Right lung (tissue), 10 donors: ENCODE measurements around the gene ACER2. TPM values are rescaled to one million over a fixed set of nuclear protein-coding genes. Genes with fewer than 3 reads are reported as not detected.
"Not testable (repeated sequence)": the region's sequence is repeated elsewhere in the genome, so short reads cannot be mapped to it uniquely, and the experiment has no call there.

ENCODE experiments used
- DNase-seq, 2 donors: peaks; one replicate each; pipeline ENCODE4 v3.0.0-alpha.2; 2013
- long read RNA-seq, 8 donors: transcript quantifications; one replicate each; lab custom pipeline, GENCODE V29; 2026
- polyA plus RNA-seq, 5 donors: library from polyadenylated mRNA; unstranded; fragments of 120-200 nt; gene quantifications; one replicate each; pipeline versions ENCODE4 v1.2.1 to v1.2.3, GENCODE V29; 2013; ENCODE audit warnings: inconsistent platforms in 1 of 5, low replicate concordance in 1 of 5; ENCODE audit not compliant: insufficient read length in 5 of 5, insufficient read depth in 1 of 5

ACER2 gene
- polyA plus RNA-seq: 1 to 10 TPM; 1.9 to 3.6 (median 3.2) TPM
- long read RNA-seq, donor 1, partial matches to known transcripts: 0 of 1 reads
- long read RNA-seq, donor 1, other reads (novel, unspliced or antisense): 0 of 1 reads
- long read RNA-seq, donor 2: 0 reads
- long read RNA-seq, donor 3: 0 reads
- long read RNA-seq, donor 4: 0 reads
- long read RNA-seq, donor 5: 0 reads
- long read RNA-seq, donor 6: 0 reads
- long read RNA-seq, donor 7, partial matches to known transcripts: 0 of 1 reads
- long read RNA-seq, donor 7, other reads (novel, unspliced or antisense): 0 of 1 reads
- long read RNA-seq, donor 8: 0 reads

- peak; percentile 91 to 92 for DNase-seq
These were observed at the start of gene ACER2 for GRCh38 chr9:19408693-19409400. ACER2 (plus strand) TSS chr9:19409009; CDS start chr9:19409085, 76 bp downstream.

- no peak for DNase-seq
These were observed 39.7 kb upstream of the ACER2 start for GRCh38 chr9:19369107-19369506.

- DNase-seq: no peak
These were observed 36.9 kb upstream of the ACER2 start for GRCh38 chr9:19371942-19372341.

GRCh38 chr9:19372567-19372966 lies 36.2 kb upstream of the ACER2 start:
- no peak for DNase-seq

GRCh38 chr9:19373527-19373926 lies 35.3 kb upstream of the ACER2 start:
- DNase-seq: no peak

DNA sequence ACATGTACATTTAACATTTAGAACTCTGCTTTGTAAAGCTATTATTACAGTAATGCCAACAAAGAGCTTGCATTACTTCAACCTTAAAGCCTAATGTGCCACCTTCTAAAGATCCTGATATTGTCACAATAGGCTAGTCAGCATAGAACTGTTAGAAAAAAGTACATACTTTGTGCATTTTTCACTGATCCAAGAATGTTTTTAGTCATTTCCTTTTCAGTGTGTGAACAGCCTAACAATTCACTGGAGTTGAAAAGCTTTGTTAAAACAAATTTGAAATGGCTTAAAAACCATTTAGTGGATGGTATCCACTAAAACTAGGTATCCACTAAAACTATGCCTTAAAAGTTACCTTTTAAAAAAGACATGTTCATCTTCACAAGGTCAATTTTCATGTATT lies 33.3 kb upstream of the ACER2 start:
- DNase-seq: no peak

GRCh38 chr9:19376931-19377330 lies 31.9 kb upstream of the ACER2 start:
- DNase-seq: no peak

- DNase-seq: no peak
These were observed 30.6 kb upstream of the ACER2 start for GRCh38 chr9:19378164-19378563.

DNA sequence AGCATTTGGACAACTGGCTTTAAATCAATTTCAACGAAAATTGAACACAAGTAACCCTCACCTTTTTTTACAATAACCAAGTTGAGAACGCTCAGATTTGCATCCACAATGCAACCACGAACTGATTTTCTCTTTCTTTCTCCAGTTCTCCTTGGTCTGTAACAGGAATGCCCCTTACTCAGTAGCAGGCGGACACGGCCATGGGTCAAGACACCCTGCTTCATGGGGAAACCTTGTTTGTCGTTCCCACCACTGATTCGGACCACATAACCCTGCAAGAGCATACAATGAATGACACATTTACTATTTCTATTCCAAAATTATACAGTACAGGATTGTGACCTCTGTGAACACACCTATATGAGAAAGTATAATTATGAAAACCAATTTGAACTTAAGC lies 30.2 kb upstream of the ACER2 start:
- no peak for DNase-seq

DNA sequence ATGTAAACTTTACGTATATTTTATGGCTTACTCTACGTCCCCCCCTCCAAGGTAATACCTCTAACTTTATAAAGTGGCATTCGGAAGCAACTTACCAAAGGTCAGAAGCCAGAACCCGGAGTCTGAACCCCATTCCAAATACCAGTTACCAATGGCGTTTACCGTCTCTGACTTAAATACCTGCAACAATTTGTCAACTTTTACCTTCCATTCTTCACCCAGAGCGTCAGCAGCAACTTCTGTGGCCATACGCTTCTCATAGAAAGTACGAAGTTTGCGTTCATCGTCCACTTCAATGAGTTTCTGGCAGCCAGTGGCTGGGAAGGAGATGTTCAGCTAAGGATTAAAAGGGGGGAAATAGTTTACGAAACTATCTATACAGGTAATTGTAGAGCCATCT lies 29.5 kb upstream of the ACER2 start:
- peak in 1 of 2 donors; percentile 1 for DNase-seq

- DNase-seq: no peak
These were observed 29.1 kb upstream of the ACER2 start for GRCh38 chr9:19379697-19380046.

- no peak for DNase-seq
These were observed 28.1 kb upstream of the ACER2 start for GRCh38 chr9:19380826-19381075.

GRCh38 chr9:19381656-19382055 lies 27.2 kb upstream of the ACER2 start:
- no peak for DNase-seq

DNA sequence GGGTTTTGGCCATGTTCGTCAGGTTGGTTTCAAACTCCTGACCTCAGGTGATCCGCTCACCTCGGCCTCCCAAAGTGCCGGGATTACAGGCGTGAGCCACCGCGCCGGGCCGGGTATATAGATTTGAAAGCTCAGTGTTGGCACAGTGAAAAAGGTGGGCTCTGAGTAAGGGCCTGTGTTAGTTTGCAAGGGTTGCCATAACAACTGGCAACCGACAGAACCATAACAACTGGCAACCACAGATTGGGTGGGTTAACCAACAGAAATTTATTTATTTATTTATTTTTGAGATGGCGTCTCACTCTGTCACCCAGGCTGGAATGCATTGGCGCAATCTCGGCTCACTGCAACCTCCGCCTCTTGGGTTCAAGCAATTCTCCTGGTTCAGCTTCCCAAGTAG lies 23.6 kb upstream of the ACER2 start:
- DNase-seq: not testable (repeated sequence)

GRCh38 chr9:19385786-19386501 lies 22.9 kb upstream of the ACER2 start:
- no peak for DNase-seq

GRCh38 chr9:19386502-19387044 lies 22.2 kb upstream of the ACER2 start:
- no peak for DNase-seq

- DNase-seq: no peak
These were observed 21.5 kb upstream of the ACER2 start for GRCh38 chr9:19387317-19387716.

DNA sequence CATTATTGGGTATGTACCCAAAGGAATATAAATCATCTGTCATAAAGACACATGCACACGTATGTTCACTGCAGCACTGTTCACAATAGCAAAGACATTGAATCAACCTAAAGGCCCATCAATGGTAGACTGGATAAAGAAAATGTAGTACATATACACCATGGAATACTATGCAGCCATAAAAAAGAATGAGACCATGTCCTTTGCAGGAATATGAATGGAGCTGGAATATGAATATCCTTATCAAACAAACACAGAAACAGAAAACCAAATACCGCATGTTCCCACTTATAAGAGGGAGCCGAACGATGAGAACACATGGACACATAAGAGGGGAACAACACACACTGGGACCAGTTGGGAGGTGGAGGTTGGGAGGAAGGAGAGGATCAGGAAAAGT lies 19.3 kb upstream of the ACER2 start:
- DNase-seq: not testable (repeated sequence)

GRCh38 chr9:19397845-19398244 lies 11.0 kb upstream of the ACER2 start:
- no peak for DNase-seq

DNA sequence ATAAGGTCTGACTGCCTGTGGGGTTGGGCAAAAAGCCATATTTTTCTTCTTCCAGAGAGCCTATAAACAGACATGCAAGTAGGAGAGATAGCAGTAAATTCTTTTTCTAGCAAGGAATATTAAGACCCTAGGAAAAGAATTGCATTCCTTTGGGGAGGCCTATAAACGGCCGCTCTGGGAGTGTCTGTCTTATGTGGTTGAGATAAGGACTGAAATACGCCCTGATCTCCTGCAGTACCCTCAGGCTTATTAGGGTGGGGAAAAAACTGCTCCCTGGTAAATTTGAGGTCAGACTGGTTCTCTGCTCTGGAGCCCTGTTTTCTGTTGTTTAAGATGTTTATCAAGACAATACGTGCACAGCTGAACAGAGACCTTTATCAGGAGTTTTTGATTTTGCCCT lies 5.6 kb upstream of the ACER2 start:
- DNase-seq: not testable (repeated sequence)

GRCh38 chr9:19404283-19405075 lies 4.3 kb upstream of the ACER2 start:
- no peak for DNase-seq

GRCh38 chr9:19405771-19406170 lies 3.0 kb upstream of the ACER2 start:
- no peak for DNase-seq
